HG03575 (cell line): ENCODE data around the gene TP63.

ENCODE experiments used
- ATAC-seq: cut with Tn5 transposase; IDR thresholded peaks from one replicate; pipeline ENCODE4 v1.9.1; 2021; ENCODE audit not compliant: unreplicated experiment, insufficient number of reproducible peaks, low FRiP score; ENCODE audit errors: extremely low read depth

TP63 gene

DNA sequence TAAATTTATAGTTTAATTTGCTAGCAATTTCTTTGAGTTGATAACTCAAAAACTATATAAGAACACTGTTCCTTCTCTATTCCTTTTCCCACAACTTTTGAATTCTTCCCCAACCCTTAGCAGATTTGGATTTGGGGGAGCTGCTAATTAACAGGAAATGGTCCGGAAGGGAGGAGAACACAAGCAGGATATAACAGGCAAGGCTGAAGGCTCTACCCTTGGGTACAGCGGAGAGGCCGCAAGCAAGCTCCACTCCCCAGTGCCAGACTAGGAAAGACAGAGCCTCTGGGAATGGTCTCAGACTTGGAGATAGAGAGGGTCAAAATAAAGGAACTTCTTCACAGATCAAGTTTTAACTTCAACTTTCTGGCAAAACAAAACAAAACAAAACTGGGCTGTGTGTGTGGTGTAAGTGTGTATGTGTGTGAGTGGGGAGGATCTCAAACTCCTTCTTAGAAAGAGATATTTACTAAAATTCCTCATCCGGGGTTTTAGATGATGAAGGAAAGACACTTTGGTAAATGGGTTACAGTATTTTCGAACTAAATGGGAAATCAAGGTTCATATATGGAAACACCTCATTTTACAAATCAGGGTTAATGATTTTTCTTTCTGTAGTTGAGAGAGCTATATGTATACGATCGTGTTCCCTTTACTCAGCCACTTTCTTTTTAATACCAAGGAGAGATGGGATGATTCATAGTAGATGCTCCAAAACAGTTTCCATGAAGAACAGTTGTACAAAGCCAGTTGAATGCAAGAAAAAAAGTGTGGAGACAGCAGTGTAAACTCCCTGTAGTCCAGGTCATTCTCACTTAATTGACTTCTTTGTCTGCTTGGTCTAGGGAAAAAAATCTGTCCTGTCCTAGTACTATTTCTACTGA, 161.1 kb downstream of the TP63 start:
- no peak for ATAC-seq

DNA sequence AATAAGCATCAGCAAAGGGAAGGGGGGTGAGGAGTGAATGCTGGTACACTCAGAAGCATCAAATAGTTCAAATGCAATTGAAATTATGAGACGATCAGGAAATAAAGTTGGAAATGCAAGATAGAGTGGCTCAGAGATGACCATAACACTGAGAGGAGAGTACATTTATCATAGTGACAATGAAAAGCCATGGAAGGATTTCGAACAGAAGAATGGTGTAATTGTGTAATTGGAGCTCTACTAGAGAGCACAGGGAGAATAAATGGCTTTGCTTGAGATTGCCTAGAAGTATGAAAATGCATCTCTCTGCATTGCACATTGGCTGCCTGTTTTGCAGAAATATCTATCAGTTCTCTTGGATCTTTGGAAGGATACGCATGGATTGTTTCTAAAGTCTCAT, 163.3 kb downstream of the TP63 start:
- ATAC-seq: no peak

DNA sequence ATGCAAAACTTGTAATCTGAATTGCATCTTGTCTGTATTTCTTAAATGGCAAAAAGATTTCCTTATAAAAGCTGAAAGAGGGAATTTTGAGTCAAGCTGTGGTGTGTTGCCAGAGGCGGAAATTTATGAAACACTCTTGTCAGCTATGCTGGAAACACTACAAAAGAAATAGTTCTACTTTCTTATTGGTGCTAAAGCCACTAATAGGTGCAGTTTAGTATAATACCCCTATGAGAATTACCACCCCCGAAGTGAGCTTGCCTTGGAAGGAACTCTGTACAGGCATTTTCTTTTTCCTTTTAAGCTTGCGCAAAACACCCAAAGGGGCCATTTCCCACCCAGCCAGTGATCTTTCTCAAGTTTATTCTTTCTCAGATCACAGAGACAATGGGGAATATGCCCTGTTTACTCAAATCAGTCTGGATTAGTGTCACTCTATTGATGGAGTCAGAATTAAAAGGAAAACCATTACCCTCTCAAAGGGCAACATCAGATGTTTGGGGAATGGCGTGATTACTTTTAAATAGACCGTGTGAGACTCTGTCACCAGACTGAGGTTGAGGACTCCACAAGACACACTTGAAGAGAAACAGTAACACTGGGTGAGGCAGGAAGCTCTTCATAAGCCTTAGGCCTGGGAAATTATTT, 166.0 kb downstream of the TP63 start:
- ATAC-seq: no peak

DNA sequence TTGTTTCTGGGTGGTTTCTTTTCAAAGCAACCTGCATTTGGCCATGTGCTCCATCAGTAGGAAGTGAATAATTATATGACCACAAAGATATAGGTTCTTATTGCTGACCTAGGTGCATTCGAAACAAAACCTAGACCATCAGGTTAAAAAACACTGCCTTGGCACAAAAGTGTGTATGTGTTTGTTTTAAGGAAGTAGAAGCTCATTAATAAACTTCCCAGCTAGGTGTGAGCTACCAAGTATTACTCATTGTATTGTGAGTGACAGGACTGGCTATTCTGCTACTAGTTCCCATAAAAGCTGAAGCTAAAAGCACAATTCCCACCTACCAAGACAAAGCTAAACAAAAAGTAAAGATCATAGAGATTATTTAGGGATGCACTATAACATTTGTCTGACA, 168.2 kb downstream of the TP63 start:
- no peak for ATAC-seq

DNA sequence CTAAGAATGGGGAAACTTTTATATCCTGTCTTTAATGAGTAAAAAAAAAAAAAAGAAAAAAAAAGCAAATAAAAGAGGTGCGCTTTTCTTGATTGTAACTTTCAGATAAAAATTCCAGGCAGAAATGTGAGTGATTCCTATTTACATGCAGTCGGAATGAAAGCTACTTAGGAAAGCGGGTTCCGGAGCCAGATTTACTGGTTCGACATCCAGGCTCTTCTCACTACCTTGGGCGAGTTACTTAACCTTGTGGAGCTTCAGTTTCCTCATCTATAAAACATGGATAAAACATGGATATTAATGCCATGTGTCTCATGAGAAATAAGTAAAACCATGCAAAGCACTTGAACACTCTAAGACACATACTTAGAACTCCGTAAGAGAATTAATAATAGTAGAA, 169.2 kb downstream of the TP63 start:
- no peak for ATAC-seq

DNA sequence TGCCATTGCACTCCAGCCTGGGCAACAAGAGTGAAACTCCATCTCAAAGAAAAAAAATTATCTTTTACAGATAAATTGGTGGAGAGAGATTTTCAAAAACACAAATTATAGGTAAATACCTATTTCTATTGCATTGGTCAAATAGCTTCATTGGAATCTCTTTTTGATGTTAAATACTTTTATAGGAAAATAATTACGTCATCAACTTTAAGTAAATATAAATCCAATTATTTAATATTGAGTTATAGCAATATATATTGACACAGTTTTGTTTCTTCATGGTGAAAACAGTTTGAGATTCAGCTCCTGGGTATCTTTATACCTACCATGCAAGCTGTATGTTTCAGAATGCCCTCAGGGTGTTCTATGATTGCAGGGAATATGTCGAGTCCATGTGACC, 172.1 kb downstream of the TP63 start:
- no peak for ATAC-seq

DNA sequence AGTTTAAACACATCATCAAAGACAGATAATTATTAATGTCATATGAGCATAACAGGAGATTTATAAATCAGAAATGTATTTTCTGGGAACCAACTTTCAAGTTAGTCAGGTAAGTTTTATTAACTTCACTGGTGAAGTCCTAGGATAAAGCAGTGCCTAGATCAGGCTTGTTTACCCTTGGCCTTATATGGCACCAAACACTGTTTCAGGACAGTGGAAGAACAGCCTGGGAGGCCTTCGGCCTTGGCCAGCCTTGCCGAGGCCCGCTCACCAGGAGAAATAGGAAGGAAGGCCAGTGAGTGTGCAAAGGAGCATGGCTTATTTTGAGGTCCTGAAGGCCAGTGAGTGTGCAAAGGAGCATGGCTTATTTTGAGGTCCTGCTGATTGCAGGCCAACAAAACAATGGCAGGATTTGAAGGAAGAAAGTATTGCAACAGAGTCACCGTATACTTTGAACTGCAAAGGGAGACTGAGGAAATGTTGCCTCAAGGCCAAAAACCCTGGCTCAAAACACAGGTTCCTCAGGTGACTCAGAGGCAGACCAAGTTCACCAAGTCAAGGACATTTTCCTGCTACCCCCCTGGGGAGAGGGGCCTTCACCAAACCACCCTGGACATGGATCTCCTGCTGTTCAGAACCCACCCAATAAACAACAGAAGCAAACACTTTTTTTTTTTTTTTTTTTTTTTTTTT, 174.3 kb downstream of the TP63 start:
- no peak for ATAC-seq

DNA sequence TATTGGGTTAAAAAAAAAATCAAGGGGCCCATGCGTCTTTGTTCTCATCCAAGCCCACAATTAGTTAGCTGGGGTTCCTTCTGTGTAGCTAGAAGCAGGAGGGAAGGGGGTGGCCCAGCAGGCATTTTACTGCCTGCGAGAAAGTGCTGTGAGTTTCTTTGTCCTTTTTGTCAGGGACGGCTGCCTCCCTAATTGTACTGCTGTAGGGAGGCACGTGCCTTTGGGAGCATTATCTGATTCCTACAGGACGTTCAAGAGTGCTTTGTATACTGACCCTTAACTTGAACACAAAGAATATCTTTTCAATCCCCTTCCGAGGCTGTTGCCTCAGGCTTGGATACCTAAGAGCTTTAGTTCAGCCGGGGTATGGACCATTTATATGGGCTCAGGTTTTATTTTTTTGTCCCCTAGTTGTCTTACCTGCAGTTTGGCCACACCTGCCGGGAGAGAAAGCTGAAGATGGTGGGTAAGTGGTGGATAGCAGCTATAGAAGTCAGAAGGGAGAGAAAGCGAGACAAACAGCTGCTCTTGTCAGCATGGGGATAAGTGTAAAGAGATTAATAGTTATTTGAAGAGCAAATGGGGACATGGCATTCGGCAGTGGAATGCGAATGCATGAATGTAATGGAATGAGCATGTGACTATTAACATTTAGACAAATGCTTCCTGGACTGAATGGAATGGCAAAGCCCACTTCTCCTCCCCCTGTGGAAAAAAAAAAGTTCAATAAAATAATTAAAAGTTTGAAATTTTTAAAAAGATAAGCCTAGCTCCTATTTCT, 175.2 kb downstream of the TP63 start:
- ATAC-seq: no peak

DNA sequence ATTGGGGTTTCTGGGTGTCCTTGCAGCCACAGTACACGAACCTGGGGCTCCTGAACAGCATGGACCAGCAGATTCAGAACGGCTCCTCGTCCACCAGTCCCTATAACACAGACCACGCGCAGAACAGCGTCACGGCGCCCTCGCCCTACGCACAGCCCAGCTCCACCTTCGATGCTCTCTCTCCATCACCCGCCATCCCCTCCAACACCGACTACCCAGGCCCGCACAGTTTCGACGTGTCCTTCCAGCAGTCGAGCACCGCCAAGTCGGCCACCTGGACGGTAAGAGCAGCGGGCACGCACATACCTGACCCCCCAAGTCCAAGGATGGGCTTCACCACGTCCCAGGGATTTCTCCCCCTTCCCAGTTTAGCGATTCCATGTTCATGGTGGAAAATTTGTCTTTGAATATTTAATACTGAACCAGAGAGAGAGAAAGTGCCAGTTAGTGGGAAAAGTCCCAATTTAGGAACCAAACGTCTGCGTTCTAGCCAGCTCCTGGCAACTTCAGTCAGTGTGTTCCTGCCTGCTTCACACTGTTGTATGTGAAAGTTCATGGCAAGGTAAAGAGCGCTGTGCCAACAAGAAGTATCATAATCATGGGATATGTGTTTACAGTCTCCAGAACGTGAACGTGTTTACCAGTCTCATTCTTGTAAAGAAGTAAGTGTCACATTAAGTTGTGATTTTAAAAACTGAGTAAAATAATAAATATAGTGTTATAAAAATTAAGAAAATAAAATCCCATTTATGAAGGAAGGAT, 177.2 kb downstream of the TP63 start:
- ATAC-seq: no peak

DNA sequence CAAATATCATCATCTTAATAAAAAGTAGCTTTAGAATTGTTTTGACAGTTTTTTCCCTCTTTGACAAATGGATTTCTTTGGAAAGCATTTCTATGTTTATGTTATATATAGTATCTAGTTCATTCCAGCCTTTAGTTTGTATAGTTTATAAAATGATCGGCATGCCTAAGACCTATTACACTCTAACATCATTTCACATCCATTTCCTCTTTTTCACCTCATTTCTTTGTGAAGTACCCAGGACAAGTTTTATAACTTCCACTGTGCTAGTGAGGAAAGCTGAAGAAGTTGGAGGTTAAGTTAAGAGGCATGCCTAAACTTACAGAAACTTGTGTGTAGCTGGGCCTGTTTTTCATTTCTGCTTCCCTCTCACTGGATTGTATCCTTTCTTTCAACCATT, 178.4 kb downstream of the TP63 start:
- ATAC-seq: no peak

DNA sequence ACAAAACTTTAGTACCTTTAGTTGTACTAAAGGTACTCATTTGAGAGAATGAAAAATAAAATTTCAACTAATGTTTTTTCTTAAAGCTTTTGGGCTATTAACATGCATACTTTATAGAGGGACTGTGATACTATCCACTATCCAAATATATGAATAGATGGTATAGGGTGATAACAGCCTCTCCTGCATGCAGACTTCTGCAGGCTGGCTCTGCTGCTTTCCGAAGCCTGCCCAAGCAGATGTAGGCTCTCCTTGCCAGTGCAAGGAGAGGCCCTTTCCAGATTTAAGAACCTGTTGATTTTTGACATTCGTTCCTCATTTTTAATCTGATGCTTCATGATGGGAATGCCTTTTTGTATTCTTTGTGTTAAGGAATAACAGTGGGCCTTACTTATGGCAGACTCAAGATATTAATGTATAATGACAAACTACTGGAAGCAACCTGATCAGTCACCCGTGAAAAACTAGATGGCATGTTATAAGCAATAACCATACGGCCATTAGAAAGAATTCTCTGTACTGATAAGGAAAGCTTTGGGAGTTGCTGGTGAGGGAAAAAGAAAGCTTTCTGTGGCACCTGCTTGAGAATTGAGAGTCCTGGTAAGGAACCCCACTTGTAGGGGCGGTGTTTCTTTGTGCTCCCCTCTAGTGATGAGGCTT, 181.7 kb downstream of the TP63 start:
- ATAC-seq: no peak

DNA sequence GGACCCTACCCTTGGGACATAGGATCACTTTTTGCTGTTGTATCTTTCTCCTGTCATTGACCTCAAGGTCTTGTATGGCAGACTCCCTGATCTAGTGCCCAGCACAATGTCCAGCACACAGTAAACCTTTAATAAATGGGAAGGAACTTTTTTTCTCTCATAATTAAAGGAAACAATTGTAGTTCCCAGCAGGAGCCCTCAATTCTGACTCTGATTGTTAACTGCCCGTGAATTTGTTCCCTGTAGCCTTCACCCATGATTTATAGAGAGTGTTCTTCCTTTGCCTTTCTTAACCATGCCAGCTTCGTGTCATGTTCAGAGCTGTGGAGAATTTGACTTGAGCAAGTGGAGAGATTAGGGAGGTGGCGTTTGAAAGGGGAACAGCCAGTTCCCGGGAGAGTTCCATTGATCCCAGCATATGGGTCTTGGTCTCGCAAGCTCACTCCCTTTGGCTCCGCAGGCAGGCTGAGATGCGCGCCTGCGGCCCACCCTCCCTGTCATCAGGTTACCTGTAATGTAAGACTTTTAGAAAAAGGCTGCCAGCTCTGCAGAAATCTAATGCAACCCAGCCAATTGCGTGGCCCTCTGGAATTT, 182.6 kb downstream of the TP63 start:
- ATAC-seq: no peak

DNA sequence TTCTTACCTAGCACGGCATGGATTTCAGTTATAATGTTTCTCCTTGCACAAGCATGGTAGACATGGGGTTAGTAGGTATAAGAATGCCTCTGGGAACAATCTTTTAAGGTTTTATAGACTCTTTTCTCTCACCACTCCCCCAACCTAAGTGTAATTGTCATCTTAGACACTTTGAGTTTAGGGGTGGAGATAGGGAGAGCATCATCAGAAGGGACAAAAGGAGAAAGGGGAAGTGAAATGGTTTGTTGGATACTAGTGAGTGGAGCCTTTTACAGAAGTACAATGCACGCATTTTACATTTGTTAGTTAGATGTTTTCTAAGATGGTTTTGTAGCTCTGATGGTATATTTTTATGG, 189.2 kb downstream of the TP63 start:
- ATAC-seq: no peak

DNA sequence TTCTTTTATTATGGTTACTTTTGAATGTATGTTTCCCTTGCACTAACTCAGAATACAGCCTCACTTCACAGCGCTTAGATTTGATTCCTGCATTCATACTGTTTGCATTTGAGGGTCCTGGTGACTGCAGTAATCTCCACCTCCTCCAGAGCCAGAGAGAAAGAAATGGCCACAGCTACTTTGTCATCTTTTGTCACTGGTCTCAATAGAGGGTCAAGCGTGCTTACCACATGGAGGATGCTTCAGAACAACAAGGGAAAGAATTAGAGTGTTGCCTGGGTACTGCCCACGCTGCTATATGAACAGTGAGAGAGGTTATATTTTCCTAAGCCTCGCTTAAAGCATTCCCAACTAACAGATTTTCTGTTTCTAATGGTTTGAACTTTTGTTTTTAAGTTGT, 190.1 kb downstream of the TP63 start:
- no peak for ATAC-seq

DNA sequence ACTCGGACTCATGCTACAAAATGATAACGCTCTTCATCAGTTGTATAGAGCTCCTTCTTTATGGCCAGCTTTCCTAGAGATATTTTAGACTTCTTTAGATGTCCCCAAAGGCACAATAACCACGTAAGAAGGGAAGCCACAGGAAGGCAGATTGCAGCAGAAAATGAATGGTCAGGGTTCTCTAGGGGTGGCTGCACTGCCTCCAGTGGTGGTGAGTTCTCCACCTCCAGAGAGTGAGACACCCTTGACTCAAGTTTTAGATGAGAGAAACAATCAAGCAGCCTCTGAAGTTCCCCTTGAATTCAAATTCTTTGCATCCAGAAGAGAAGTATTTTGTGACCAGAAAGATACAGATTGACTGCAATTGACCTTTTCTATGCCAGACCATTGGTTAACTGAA, 191.5 kb downstream of the TP63 start:
- ATAC-seq: no peak

DNA sequence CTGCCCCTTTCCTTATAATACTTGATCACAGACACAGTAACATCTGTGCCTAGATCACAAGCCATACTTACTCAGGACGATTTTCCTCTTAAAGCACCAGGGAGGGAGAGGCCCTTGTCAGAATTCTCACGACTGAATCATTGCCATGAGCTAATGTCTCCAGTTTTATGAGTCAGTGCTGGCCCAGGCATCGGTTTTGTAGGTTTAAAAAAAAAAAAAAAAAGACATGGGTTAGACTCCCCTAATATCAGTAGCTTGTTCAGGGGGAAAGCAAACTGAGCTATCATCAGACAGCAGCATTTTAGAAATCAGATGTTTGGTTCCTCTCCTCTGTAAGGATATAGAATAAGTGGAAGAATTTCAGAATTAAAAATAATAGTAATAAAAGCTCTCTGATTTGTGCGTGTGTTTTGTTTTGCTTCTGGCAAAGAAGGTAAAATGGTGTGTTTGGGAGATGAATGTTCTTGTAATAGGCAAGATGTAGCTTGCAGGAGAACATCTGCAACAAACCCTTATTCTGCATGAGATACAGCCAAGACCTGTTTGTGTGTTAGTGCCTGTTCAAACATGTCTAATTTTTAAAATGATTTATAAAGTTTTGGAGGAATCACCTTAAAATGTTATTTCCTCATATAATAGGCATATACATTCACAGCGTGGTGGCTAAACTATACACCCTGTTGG, 193.6 kb downstream of the TP63 start:
- no peak for ATAC-seq

DNA sequence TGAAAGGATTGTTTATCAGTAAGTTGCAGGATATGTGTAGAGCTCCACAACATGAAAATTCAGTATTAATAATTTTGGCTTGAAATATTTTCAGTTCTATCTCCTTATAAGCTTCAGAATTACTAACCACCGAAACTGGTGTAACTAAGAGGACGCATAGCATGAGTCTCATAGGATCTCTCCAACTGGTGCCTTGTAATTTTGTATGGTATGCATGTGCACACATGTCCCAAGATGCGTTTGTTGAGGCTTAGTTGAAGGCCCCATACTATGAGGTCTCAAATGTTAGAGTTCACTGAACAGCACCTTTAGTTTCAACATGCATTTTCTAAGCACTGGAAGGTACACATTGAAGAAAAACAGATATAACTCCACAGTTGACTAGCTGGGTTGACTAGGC, 195.4 kb downstream of the TP63 start:
- no peak for ATAC-seq
